WTC11 (cell line): Measurements from ENCODE around the gene DCTN5. TPM values are rescaled to one million over a fixed set of nuclear protein-coding genes. Genes with fewer than 3 reads are reported as not detected.
A peak's percentile ranks its signal among the peaks of the same experiment; 100 is the strongest.

Experiments
- ATAC-seq: fragments of 200-7000 bp; cut with Tn5 transposase; 2 replicates; pipeline ENCODE4 v1.10.0; 2021; ENCODE audit warnings: mild to moderate bottlenecking, moderate library complexity
- CTCF ChIA-PET: fragments of 300-600 bp; sonication (Branson Sonifier 250); formaldehyde crosslinking; loops from one replicate; lab custom pipeline; 2021; ENCODE audit warnings: antibody characterized with exemption; lab: Charles Lee
- POLR2A ChIA-PET: fragments of 350-600 bp; sonication (Branson Sonifier 250); formaldehyde crosslinking; loops from one replicate; lab custom pipeline; 2021; ENCODE audit warnings: antibody characterized with exemption; lab: Charles Lee
- DNase-seq: peaks from one replicate; pipeline ENCODE4 v3.0.0; 2021; ENCODE audit warnings: low spot score
- H3K27ac Mint-ChIP-seq: 2 replicates; pipeline ENCODE4 v1.8.0; 2021; ENCODE audit warnings: mixed read lengths
- H3K27me3 Mint-ChIP-seq: 2 replicates; pipeline ENCODE4 v1.8.0; 2021; ENCODE audit warnings: low read depth, mild to moderate bottlenecking, moderate library complexity, mixed read lengths
- H3K36me3 Mint-ChIP-seq: 2 replicates; pipeline ENCODE4 v1.8.0; 2021; ENCODE audit warnings: mixed read lengths
- H3K4me1 Mint-ChIP-seq: 2 replicates; pipeline ENCODE4 v1.8.0; 2022; ENCODE audit warnings: mixed read lengths
- H3K4me3 Mint-ChIP-seq: 2 replicates; pipeline ENCODE4 v1.8.0; 2021; ENCODE audit warnings: mild to moderate bottlenecking, moderate library complexity, mixed read lengths
- H3K9me3 Mint-ChIP-seq: 2 replicates; pipeline ENCODE4 v1.8.0; 2021; ENCODE audit warnings: mixed read lengths
- AR ChIP-seq: fragments of 250-450 bp; sonication (Bioruptor Pico); IDR thresholded peaks from 2 replicates; pipeline ENCODE4 v1.9.0; 2021; ENCODE audit warnings: mild to moderate bottlenecking
- ATF1 ChIP-seq: sonication (generic); formaldehyde crosslinking; IDR thresholded peaks from 2 replicates; pipeline ENCODE4 v1.8.1; 2023; ENCODE audit warnings: mild to moderate bottlenecking, moderate library complexity, missing genetic modification reagents
- ATF2 ChIP-seq: sonication (generic); formaldehyde crosslinking; IDR thresholded peaks from 2 replicates; pipeline ENCODE4 v1.8.1; 2022; ENCODE audit warnings: low read depth, missing genetic modification reagents, borderline replicate concordance
- CDX4 ChIP-seq: fragments of 250-450 bp; sonication (Bioruptor Pico); IDR thresholded peaks from 2 replicates; pipeline ENCODE4 v1.9.0; 2021; ENCODE audit warnings: moderate library complexity, mild to moderate bottlenecking, inconsistent platforms, borderline replicate concordance
- CREM ChIP-seq: sonication (generic); formaldehyde crosslinking; IDR thresholded peaks from 2 replicates; pipeline ENCODE4 v1.8.1; 2022; ENCODE audit warnings: mild to moderate bottlenecking, missing genetic modification reagents, moderate library complexity
- EMX1 ChIP-seq: fragments of 250-450 bp; sonication (Bioruptor Pico); IDR thresholded peaks from 2 replicates; pipeline ENCODE4 v1.8.0; 2021; ENCODE audit warnings: mild to moderate bottlenecking
- ESRRA ChIP-seq: sonication (generic); formaldehyde crosslinking; IDR thresholded peaks from 2 replicates; pipeline ENCODE4 v1.8.1; 2022; ENCODE audit warnings: mild to moderate bottlenecking, missing genetic modification reagents, borderline replicate concordance
- MYBL2 ChIP-seq: sonication (generic); formaldehyde crosslinking; IDR thresholded peaks from 2 replicates; pipeline ENCODE4 v1.8.1; 2023; ENCODE audit warnings: mild to moderate bottlenecking, moderate library complexity, missing genetic modification reagents
- NR3C1 ChIP-seq: sonication (generic); formaldehyde crosslinking; conservative IDR thresholded peaks from 2 replicates; pipeline ENCODE4 v1.8.1; 2023; ENCODE audit warnings: low read depth, mild to moderate bottlenecking, missing genetic modification reagents
- PRRX2 ChIP-seq: fragments of 250-450 bp; sonication (Bioruptor Pico); IDR thresholded peaks from 2 replicates; pipeline ENCODE4 v1.8.0; 2021; ENCODE audit warnings: mild to moderate bottlenecking
- ZMAT4 ChIP-seq: fragments of 250-450 bp; sonication (Bioruptor Pico); IDR thresholded peaks from 2 replicates; pipeline ENCODE4 v1.9.0; 2021; ENCODE audit warnings: mild to moderate bottlenecking
- ZNF138 ChIP-seq: sonication (generic); formaldehyde crosslinking; conservative IDR thresholded peaks from 2 replicates; pipeline ENCODE4 v1.8.1; 2022; ENCODE audit warnings: mild to moderate bottlenecking, moderate library complexity, missing genetic modification reagents
- ZNF219 ChIP-seq: sonication (generic); formaldehyde crosslinking; IDR thresholded peaks from 2 replicates; pipeline ENCODE4 v1.8.0; 2023; ENCODE audit warnings: missing genetic modification reagents, mild to moderate bottlenecking, borderline replicate concordance
- ZNF317 ChIP-seq: sonication (generic); formaldehyde crosslinking; IDR thresholded peaks from 2 replicates; pipeline ENCODE4 v1.8.1; 2023; ENCODE audit warnings: low read depth, mild to moderate bottlenecking, moderate library complexity, missing genetic modification reagents, borderline replicate concordance
- ZNF423 ChIP-seq: fragments of 250-450 bp; sonication (Bioruptor Pico); IDR thresholded peaks from 2 replicates; pipeline ENCODE4 v2.1.2; 2022; ENCODE audit warnings: mild to moderate bottlenecking, moderate library complexity
- ZNF425 ChIP-seq: fragments of 250-450 bp; sonication (Bioruptor Pico); conservative IDR thresholded peaks from 2 replicates; pipeline ENCODE4 v1.9.0; 2021; ENCODE audit warnings: mild to moderate bottlenecking
- total RNA-seq: library from RNA; stranded (reverse); gene quantifications from 3 replicates; pipeline ENCODE4 v1.2.3, GENCODE V29; 2021

DCTN5 gene
- total RNA-seq, 1 experiment from 2014 or later: 65.8 TPM

GRCh38 chr16:23689442-23690187 is 48.3 kb downstream of the DCTN5 start:
- no peak for TF ChIP-seq MYBL2
- TF ChIP-seq CDX4 (CRISPR knock-in tag): no peak
- no peak for TF ChIP-seq ESRRA (CRISPR knock-in tag)
- TF ChIP-seq, all 79 proteins: peak for 0
- ChIA-PET POLR2A (interaction anchor here (0.6 kb wide), 1 partner anchor 1295 kb away, joined by 3 read pairs; no protein-coding TSS in a partner anchor), CTCF (interaction anchor here (0.9 kb wide), 1 partner anchor 11 kb away, joined by 3 read pairs; no protein-coding TSS in a partner anchor)
- peaks cover 59% of the 10 kb centered on the region for H3K36me3 Mint-ChIP-seq
- H3K27ac Mint-ChIP-seq: no peak overlapping the region
- no peaks in the 10 kb centered on the region for H3K27me3 Mint-ChIP-seq
- H3K4me3 Mint-ChIP-seq: no peak overlapping the region
- H3K4me1 Mint-ChIP-seq: peaks cover 4% of the 10 kb centered on the region
- DNase-seq: no peak
- ATAC-seq: no peak
- H3K9me3 Mint-ChIP-seq: no peaks in the 10 kb centered on the region

GRCh38 chr16:23690771-23691482 is 49.7 kb downstream of the DCTN5 start:
- no peak for ATAC-seq
- no peak overlapping the region for H3K4me3 Mint-ChIP-seq
- no peaks in the 10 kb centered on the region for H3K27me3 Mint-ChIP-seq
- TF ChIP-seq ATF2 (CRISPR knock-in tag) (no peak), PRRX2 (no peak)
- CTCF ChIA-PET: interaction anchor here (0.7 to 2.1 kb wide), 4 partner anchors 12 to 51 kb away, joined by 3 to 7 read pairs (median 4); partner anchors contain the start of gene PLK1
- H3K4me1 Mint-ChIP-seq: peaks cover 9% of the 10 kb centered on the region
- POLR2A ChIA-PET: interaction anchor here (1.8 kb wide), 1 partner anchor 12 kb away, joined by 11 read pairs; the partner anchor contains the start of gene PLK1
- peaks cover 48% of the 10 kb centered on the region for H3K36me3 Mint-ChIP-seq
- H3K9me3 Mint-ChIP-seq: no peaks in the 10 kb centered on the region
- DNase-seq: no peak
- H3K27ac Mint-ChIP-seq: peak overlapping the region; percentile 32; the same call in 1 of the 2 replicates

- TF ChIP-seq ZMAT4 (no peak), CREM (CRISPR knock-in tag) (no peak), NR3C1 (CRISPR knock-in tag) (no peak), AR (CRISPR knock-in tag) (no peak), ZNF425 (CRISPR knock-in tag) (no peak), ZNF138 (CRISPR knock-in tag) (no peak), ZNF423 (CRISPR knock-in tag) (no peak), ZNF317 (CRISPR knock-in tag) (no peak), ZNF219 (no peak), EMX1 (CRISPR knock-in tag) (no peak), ATF1 (CRISPR knock-in tag) (no peak)
- Mint-ChIP-seq H3K36me3 (peaks cover 43% of the 10 kb centered on the region), H3K4me1 (peaks cover 12% of the 10 kb centered on the region), H3K27me3 (no peaks in the 10 kb centered on the region), H3K4me3 (no peak overlapping the region), H3K27ac (peak overlapping the region; percentile 32; the same call in 1 of the 2 replicates), H3K9me3 (no peaks in the 10 kb centered on the region)
- DNase-seq (no peak), ATAC-seq (no peak)
- ChIA-PET CTCF (interaction anchor here (0.7 to 2.1 kb wide), 4 partner anchors 13 to 52 kb away, joined by 3 to 7 read pairs (median 4); partner anchors contain the start of gene PLK1), POLR2A (interaction anchor here (1.8 kb wide), 1 partner anchor 12 kb away, joined by 11 read pairs; the partner anchor contains the start of gene PLK1)
These were observed 50.4 kb downstream of the DCTN5 start for GRCh38 chr16:23691483-23692189.
